Endothelial cell of umbilical vein (primary cell): Measurements from ENCODE around the gene SLC24A3. TPM values are rescaled to one million over a fixed set of nuclear protein-coding genes. Genes with fewer than 3 reads are reported as not detected.

Experiments used
- BruUV-seq: library from RNA; stranded (reverse); fragments of 400-500 nt; replicated peaks from 2 replicates; lab custom pipeline; 2021; lab: Mats Ljungman, UMichigan
- CTCF ChIA-PET: fragments of 300-600, 350-600 bp; sonication (Branson Sonifier 250); formaldehyde crosslinking; loops from one replicate; lab custom pipeline; 2021; ENCODE audit warnings: antibody characterized with exemption, inconsistent platforms; lab: Charles Lee
- POLR2A ChIA-PET: fragments of 300-600, 350-600 bp; sonication (Branson Sonifier 250); formaldehyde crosslinking; loops from one replicate; lab custom pipeline; 2021; ENCODE audit warnings: antibody characterized with exemption, inconsistent platforms; lab: Charles Lee
- DNase-seq: peaks from one replicate; pipeline ENCODE4 v3.0.0-alpha.2; 2011; ENCODE audit warnings: low read depth, low spot score
- FAIRE-seq: peaks from 2 replicates; lab custom pipeline; 2011; peaks lifted over from hg19 to GRCh38; lab: Jason Lieb, UNC
- H2AFZ ChIP-seq: 2 replicates; pipeline ENCODE4 v1.6.0; 2012; ENCODE audit warnings: low read depth, low read length, control low read depth, inconsistent platforms
- H3K27ac ChIP-seq: 2 replicates; pipeline ENCODE4 v1.5.1; 2011; ENCODE audit warnings: low read depth, mild to moderate bottlenecking, control low read depth, low read length, moderate library complexity; ENCODE audit not compliant: insufficient read depth
- H3K27me3 ChIP-seq, 2 experiments: 2 replicates each; pipeline versions ENCODE4 v1.6.0 to v1.6.1; 2011; ENCODE audit warnings: low read length in 2 of 2, mixed read lengths in 1 of 2; ENCODE audit not compliant: control insufficient read depth in 2 of 2, insufficient read depth in 2 of 2
- H3K36me3 ChIP-seq, 2 experiments: 2 replicates in 1 of 2; 3 replicates in 1 of 2; pipeline ENCODE4 v1.5.1; 2011; ENCODE audit warnings: low read length in 2 of 2, mild to moderate bottlenecking in 1 of 2, moderate library complexity in 1 of 2; ENCODE audit not compliant: control insufficient read depth in 2 of 2, insufficient read depth in 2 of 2; ENCODE audit errors: extremely low read depth in 1 of 2
- H3K4me1 ChIP-seq: 3 replicates; pipeline ENCODE4 v1.5.1; 2011; ENCODE audit warnings: mild to moderate bottlenecking, low read length; ENCODE audit not compliant: control insufficient read depth, insufficient read depth; ENCODE audit errors: extremely low read depth
- H3K4me2 ChIP-seq: 2 replicates; pipeline ENCODE4 v1.6.1; 2011; ENCODE audit warnings: low read length, control low read depth, mixed read lengths; ENCODE audit not compliant: insufficient read depth
- H3K4me3 ChIP-seq, 3 experiments: fragments of 200-600 bp in 1 of 3; sonication (generic), shearing (Covaris generic) in 1 of 3; replicated peaks in 1 of 3; 2 replicates each; pipeline ENCODE4 v1.5.1; 2011 to 2016; ENCODE audit warnings: control low read depth in 3 of 3, low read length in 3 of 3, mild to moderate bottlenecking in 2 of 3, inconsistent platforms in 1 of 3, low read depth in 1 of 3, moderate library complexity in 1 of 3; ENCODE audit not compliant: insufficient read depth in 1 of 3
- H3K79me2 ChIP-seq: 2 replicates; pipeline ENCODE4 v1.6.0; 2012; ENCODE audit warnings: low read length, inconsistent platforms; ENCODE audit not compliant: control insufficient read depth, insufficient read depth
- H3K9ac ChIP-seq: replicated peaks from 2 replicates; pipeline ENCODE3; 2011; ENCODE audit warnings: low read length, control low read depth; ENCODE audit not compliant: insufficient read depth; ENCODE audit errors: extremely low read depth
- H3K9me1 ChIP-seq: replicated peaks from 3 replicates; pipeline ENCODE4 v1.6.0; 2011; ENCODE audit warnings: mild to moderate bottlenecking, low read length; ENCODE audit not compliant: control insufficient read depth, insufficient read depth; ENCODE audit errors: extremely low read depth
- H3K9me3 ChIP-seq: replicated peaks from 2 replicates; pipeline ENCODE4 v1.5.1; 2012; ENCODE audit warnings: low read length, inconsistent platforms; ENCODE audit not compliant: control insufficient read depth, insufficient read depth
- H4K20me1 ChIP-seq: replicated peaks from 2 replicates; pipeline ENCODE3; 2011; ENCODE audit warnings: mild to moderate bottlenecking, low read length; ENCODE audit not compliant: control insufficient read depth, insufficient read depth; ENCODE audit errors: extremely low read depth
- EZH2 ChIP-seq: IDR thresholded peaks from 2 replicates; pipeline ENCODE4 v1.6.1; 2012; ENCODE audit warnings: borderline replicate concordance, low read depth, mild to moderate bottlenecking, moderate library complexity, low read length, inconsistent platforms; ENCODE audit not compliant: severe bottlenecking
- FOS ChIP-seq: IDR thresholded peaks from 2 replicates; pipeline ENCODE4 v1.6.1; 2011; ENCODE audit warnings: mild to moderate bottlenecking, low read length, moderate library complexity, borderline replicate concordance; ENCODE audit not compliant: insufficient read depth
- GATA2 ChIP-seq: IDR thresholded peaks from 2 replicates; pipeline ENCODE4 v1.7.0; 2011; ENCODE audit warnings: low read depth, mild to moderate bottlenecking, moderate library complexity, mixed read lengths, low read length; ENCODE audit not compliant: insufficient read length, insufficient read depth
- JUN ChIP-seq: IDR thresholded peaks from 2 replicates; pipeline ENCODE4 v1.6.1; 2011; ENCODE audit warnings: borderline replicate concordance, low read depth; ENCODE audit not compliant: insufficient read length, insufficient read depth
- MYC ChIP-seq: IDR thresholded peaks from one replicate; pipeline ENCODE4 v1.6.1; 2011; ENCODE audit warnings: mild to moderate bottlenecking, low read depth, low read length
- POLR2A ChIP-seq: IDR thresholded peaks from 2 replicates; pipeline ENCODE4 v1.6.1; 2012; ENCODE audit warnings: low read depth, mild to moderate bottlenecking, control low read depth, low read length
- POLR2AphosphoS5 ChIP-seq: IDR thresholded peaks from 2 replicates; pipeline ENCODE4 v1.6.1; 2012; ENCODE audit warnings: low read depth, mild to moderate bottlenecking, control low read depth, low read length, moderate library complexity; ENCODE audit not compliant: insufficient read depth
- dilution Hi-C: fragments of 300-500 bp; cut with MboI; formaldehyde crosslinking; loops from one replicate; pipeline ENCODE4 v1.15.0; 2019; ENCODE audit warnings: low sequenced_read_pairs; ENCODE audit not compliant: extremely low pct_ligation_motif_present
- intact Hi-C: fragments of 100-400 bp; cut with micrococcal nuclease; formaldehyde crosslinking; loops from one replicate; pipeline ENCODE4 v1.10.0; 2022
- polyA plus RNA-seq, 4 experiments: library from polyadenylated mRNA; depleted of rRNA in 3 of 4; stranded (reverse) in 3 of 4; unstranded in 1 of 4; fragments of >200 nt; gene quantifications; 2 replicates each; pipeline versions ENCODE4 v1.2.1 to v1.2.3, GENCODE V29; 2011 to 2012; ENCODE audit warnings: missing spikeins in 1 of 4
- total RNA-seq: library from RNA; stranded (reverse); gene quantifications from 2 replicates; pipeline ENCODE4 v1.2.3, GENCODE V29; 2021
- TF ChIP-seq, protein P1 (sequence below): IDR thresholded peaks from 2 replicates; pipeline ENCODE4 v1.6.1; 2011; ENCODE audit not compliant: insufficient read depth, insufficient read length
- TF ChIP-seq, protein P2 (sequence below), 2 donors: IDR thresholded peaks; 1 replicate in 1 of 2; 2 replicates in 1 of 2; pipeline ENCODE4 v1.5.1; 2011; ENCODE audit warnings: low read length in 2 of 2, mild to moderate bottlenecking in 2 of 2, moderate library complexity in 2 of 2, control low read depth in 1 of 2, inconsistent platforms in 1 of 2, low read depth in 1 of 2; ENCODE audit not compliant: insufficient read depth in 1 of 2; ENCODE audit errors: extremely low read depth in 1 of 2

Gene SLC24A3
- total and polyA plus RNA-seq, 2 donors (not counting 3 experiments of a cell fraction or from before 2014, with no cell fraction given), result not detected

DNA sequence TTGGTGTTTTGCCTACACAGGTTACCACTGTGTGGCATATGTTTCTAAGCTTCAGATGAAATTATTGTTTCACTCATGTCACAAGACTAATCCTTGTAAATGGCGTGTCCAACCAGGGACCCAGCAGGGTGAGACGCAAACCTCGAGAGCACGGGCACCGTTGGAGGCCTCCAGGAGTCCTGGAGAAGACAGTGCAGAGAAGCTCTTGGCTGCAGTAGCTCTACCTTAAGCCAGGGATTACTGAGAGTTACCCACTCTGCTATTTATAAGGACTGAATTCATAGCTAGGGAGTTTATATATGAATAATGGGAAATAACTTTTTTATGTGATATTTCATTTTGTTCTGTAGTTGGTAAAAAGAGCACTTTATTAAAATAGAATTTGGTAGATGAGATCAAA is 137.4 kb downstream of the SLC24A3 start:
- dilution Hi-C loops (no loop called here), intact Hi-C loops (no loop called here)
- TF ChIP-seq POLR2A (no peak), EZH2 (no peak), POLR2AphosphoS5 (no peak), FOS (no peak), MYC (no peak), GATA2 (no peak), JUN (no peak)
- TF ChIP-seq, protein P1, sequence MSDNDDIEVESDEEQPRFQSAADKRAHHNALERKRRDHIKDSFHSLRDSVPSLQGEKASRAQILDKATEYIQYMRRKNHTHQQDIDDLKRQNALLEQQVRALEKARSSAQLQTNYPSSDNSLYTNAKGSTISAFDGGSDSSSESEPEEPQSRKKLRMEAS, result no peak
- TF ChIP-seq, protein P2, sequence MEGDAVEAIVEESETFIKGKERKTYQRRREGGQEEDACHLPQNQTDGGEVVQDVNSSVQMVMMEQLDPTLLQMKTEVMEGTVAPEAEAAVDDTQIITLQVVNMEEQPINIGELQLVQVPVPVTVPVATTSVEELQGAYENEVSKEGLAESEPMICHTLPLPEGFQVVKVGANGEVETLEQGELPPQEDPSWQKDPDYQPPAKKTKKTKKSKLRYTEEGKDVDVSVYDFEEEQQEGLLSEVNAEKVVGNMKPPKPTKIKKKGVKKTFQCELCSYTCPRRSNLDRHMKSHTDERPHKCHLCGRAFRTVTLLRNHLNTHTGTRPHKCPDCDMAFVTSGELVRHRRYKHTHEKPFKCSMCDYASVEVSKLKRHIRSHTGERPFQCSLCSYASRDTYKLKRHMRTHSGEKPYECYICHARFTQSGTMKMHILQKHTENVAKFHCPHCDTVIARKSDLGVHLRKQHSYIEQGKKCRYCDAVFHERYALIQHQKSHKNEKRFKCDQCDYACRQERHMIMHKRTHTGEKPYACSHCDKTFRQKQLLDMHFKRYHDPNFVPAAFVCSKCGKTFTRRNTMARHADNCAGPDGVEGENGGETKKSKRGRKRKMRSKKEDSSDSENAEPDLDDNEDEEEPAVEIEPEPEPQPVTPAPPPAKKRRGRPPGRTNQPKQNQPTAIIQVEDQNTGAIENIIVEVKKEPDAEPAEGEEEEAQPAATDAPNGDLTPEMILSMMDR (IDR thresholded peaks at IDR 0.05; ENCODE audit: extremely low read depth in 1 of 2, insufficient read depth in 1 of 2, low read depth in 1 of 2, low read length in 2 of 2), result no peak
- no TSS peak for BruUV-seq
- POLR2A ChIA-PET, result no interaction called here
- Histone ChIP-seq H3K4me2 (no peak overlapping the region), H3K4me1 (no peaks in the 10 kb centered on the region), H3K9ac (no peak overlapping the region), H2AFZ (no peak overlapping the region), H3K27ac (no peak overlapping the region), H4K20me1 (no peaks in the 10 kb centered on the region), H3K36me3 (no peaks in the 10 kb centered on the region), H3K9me3 (no peaks in the 10 kb centered on the region), H3K4me3 (no peak overlapping the region), H3K27me3 (no peaks in the 10 kb centered on the region), H3K9me1 (no peaks in the 10 kb centered on the region), H3K79me2 (no peaks in the 10 kb centered on the region)
- no peak for DNase-seq
- FAIRE-seq, result no peak
- CTCF ChIA-PET, result no interaction called here
